ENCODE data around the gene GIPC1. TPM values are rescaled to one million over a fixed set of nuclear protein-coding genes. Genes with fewer than 3 reads are reported as not detected.

GIPC1 gene
- 80.1 and 129 TPM in 2 replicates for total RNA-seq
- polyA plus RNA-seq, result 57.3 and 72.5 TPM in 2 replicates
- polyA plus RNA-seq (2012), result 106 and 144 TPM in 2 replicates
- 45.0 and 58.4 TPM in 2 replicates for polyA minus RNA-seq (ENCODE audit: low replicate concordance)

- H3K27me3 ChIP-seq (ENCODE audit: control insufficient read depth, insufficient read depth, low read length), result no peaks in the 10 kb centered on the region
- H3K9ac ChIP-seq (ENCODE audit: insufficient read depth, low read length), result peak within 1 kb of the TSS; percentile 62
- peak within 1 kb of the TSS; percentile 87 for H3K4me2 ChIP-seq (ENCODE audit: extremely low read depth, insufficient read depth, low read length)
- peak within 1 kb of the TSS; percentile 66 to 87 (median 76) for H3K4me3 ChIP-seq (replicated peaks in 1 of 4; ENCODE audit: control extremely low read depth in 1 of 4, insufficient read depth in 1 of 4, low read depth in 3 of 4, low read length in 4 of 4)
- peaks cover 27% of the 10 kb centered on the region for H3K79me2 ChIP-seq (ENCODE audit: control insufficient read depth, insufficient read depth, low read length)
- no peaks in the 10 kb centered on the region for H3K9me3 ChIP-seq (ENCODE audit: control insufficient read depth, insufficient read depth, low read depth, low read length)
- H2AFZ ChIP-seq (ENCODE audit: low read length), result peak within 1 kb of the TSS; percentile 65
- peak; percentile 99 to 100 for DNase-seq (ENCODE audit: low read depth in 2 of 2)
- H4K20me1 ChIP-seq (ENCODE audit: control insufficient read depth, extremely low read depth, insufficient read depth, low read length), result no peaks in the 10 kb centered on the region
- H3K27ac ChIP-seq (ENCODE audit: insufficient read depth, low read length), result peak within 1 kb of the TSS; percentile 67
- TF ChIP-seq CTCF (conservative IDR thresholded peaks at IDR 0.05 in 1 of 2, IDR thresholded peaks at IDR 0.05 in 1 of 2; ENCODE audit: low read depth in 1 of 2, low read length in 2 of 2) (no peak), EZH2 (IDR thresholded peaks at IDR 0.05; ENCODE audit: low read length, missing control alignments) (no peak)
- peaks cover 10% of the 10 kb centered on the region for H3K4me1 ChIP-seq (ENCODE audit: control insufficient read depth, extremely low read depth, insufficient read depth, low read length)
- H3K36me3 ChIP-seq (ENCODE audit: control insufficient read depth, insufficient read depth, low read length), result peaks cover 4% of the 10 kb centered on the region
Measured at GRCh38 chr19:14496029-14496833, at the start of gene GIPC1. GIPC1 (minus strand) TSS chr19:14496127; CDS start chr19:14482976, 13,151 bp downstream.

GRCh38 chr19:14545716-14546082 is 49.8 kb upstream of the GIPC1 start:
- H3K79me2 ChIP-seq (ENCODE audit: control insufficient read depth, insufficient read depth, low read length), result peaks cover 2% of the 10 kb centered on the region
- no peaks in the 10 kb centered on the region for H3K36me3 ChIP-seq (ENCODE audit: control insufficient read depth, insufficient read depth, low read length)
- H3K4me3 ChIP-seq (replicated peaks in 1 of 4; ENCODE audit: control extremely low read depth in 1 of 4, insufficient read depth in 1 of 4, low read depth in 3 of 4, low read length in 4 of 4), result no peak overlapping the region
- no peak for TF ChIP-seq EZH2 (IDR thresholded peaks at IDR 0.05; ENCODE audit: low read length, missing control alignments)
- no peak for TF ChIP-seq CTCF (conservative IDR thresholded peaks at IDR 0.05 in 1 of 2, IDR thresholded peaks at IDR 0.05 in 1 of 2; ENCODE audit: low read depth in 1 of 2, low read length in 2 of 2)
- H2AFZ ChIP-seq (ENCODE audit: low read length), result no peak overlapping the region
- H3K27ac ChIP-seq (ENCODE audit: insufficient read depth, low read length), result no peak overlapping the region
- no peak overlapping the region for H3K9ac ChIP-seq (ENCODE audit: insufficient read depth, low read length)
- no peaks in the 10 kb centered on the region for H4K20me1 ChIP-seq (ENCODE audit: control insufficient read depth, extremely low read depth, insufficient read depth, low read length)
- H3K4me2 ChIP-seq (ENCODE audit: extremely low read depth, insufficient read depth, low read length), result no peak overlapping the region
- no peak for DNase-seq (ENCODE audit: low read depth in 2 of 2)
- no peaks in the 10 kb centered on the region for H3K4me1 ChIP-seq (ENCODE audit: control insufficient read depth, extremely low read depth, insufficient read depth, low read length)
- H3K9me3 ChIP-seq (ENCODE audit: control insufficient read depth, insufficient read depth, low read depth, low read length), result no peaks in the 10 kb centered on the region
- no peaks in the 10 kb centered on the region for H3K27me3 ChIP-seq (ENCODE audit: control insufficient read depth, insufficient read depth, low read length)

GRCh38 chr19:14544977-14545715 is 49.2 kb upstream of the GIPC1 start:
- Histone ChIP-seq H3K4me1 (ENCODE audit: control insufficient read depth, extremely low read depth, insufficient read depth, low read length) (no peaks in the 10 kb centered on the region), H2AFZ (ENCODE audit: low read length) (no peak overlapping the region), H3K36me3 (ENCODE audit: control insufficient read depth, insufficient read depth, low read length) (no peaks in the 10 kb centered on the region), H3K79me2 (ENCODE audit: control insufficient read depth, insufficient read depth, low read length) (peaks cover 2% of the 10 kb centered on the region), H3K4me3 (replicated peaks in 1 of 4; ENCODE audit: control extremely low read depth in 1 of 4, insufficient read depth in 1 of 4, low read depth in 3 of 4, low read length in 4 of 4) (no peak overlapping the region), H3K9me3 (ENCODE audit: control insufficient read depth, insufficient read depth, low read depth, low read length) (no peaks in the 10 kb centered on the region), H3K27ac (ENCODE audit: insufficient read depth, low read length) (no peak overlapping the region), H4K20me1 (ENCODE audit: control insufficient read depth, extremely low read depth, insufficient read depth, low read length) (no peaks in the 10 kb centered on the region), H3K9ac (ENCODE audit: insufficient read depth, low read length) (no peak overlapping the region), H3K4me2 (ENCODE audit: extremely low read depth, insufficient read depth, low read length) (no peak overlapping the region), H3K27me3 (ENCODE audit: control insufficient read depth, insufficient read depth, low read length) (no peaks in the 10 kb centered on the region)
- peak in 1 of 2 donors; percentile 30 for DNase-seq (ENCODE audit: low read depth in 2 of 2)
- TF ChIP-seq CTCF (conservative IDR thresholded peaks at IDR 0.05 in 1 of 2, IDR thresholded peaks at IDR 0.05 in 1 of 2; ENCODE audit: low read depth in 1 of 2, low read length in 2 of 2) (no peak), EZH2 (IDR thresholded peaks at IDR 0.05; ENCODE audit: low read length, missing control alignments) (no peak)
